GM12878 (cell line): ENCODE results near the gene CENPH. TPM values are rescaled to one million over a fixed set of nuclear protein-coding genes. Genes with fewer than 3 reads are reported as not detected.

Experiments used
- ATAC-seq: fragments of 200-7000 bp; cut with Tn5 transposase; 3 replicates; pipeline ENCODE4 v1.9.1; 2020; ENCODE audit warnings: mild to moderate bottlenecking, moderate library complexity
- BruUV-seq: library from RNA; stranded (reverse); fragments of 400-500 nt; replicated peaks from 2 replicates; lab custom pipeline; 2021; lab: Mats Ljungman, UMichigan
- CTCF ChIA-PET: fragments of 300-600 bp; sonication (Branson Sonifier 250); formaldehyde crosslinking; extraction: SDS; loops from one replicate; lab custom pipeline; 2021; ENCODE audit warnings: inconsistent platforms; lab: Yijun Ruan, JAX
- POLR2A ChIA-PET: fragments of 350-600 bp; formaldehyde crosslinking; extraction: SDS; loops from one replicate; lab custom pipeline; 2021; ENCODE audit warnings: inconsistent platforms; lab: Charles Lee
- RAD21 ChIA-PET: fragments of 300-600 bp; sonication (Branson Sonifier 250); formaldehyde crosslinking; loops from one replicate; lab custom pipeline; 2023; ENCODE audit warnings: antibody characterized with exemption; ENCODE audit not compliant: unreplicated experiment; lab: Charles Lee
- SMC1A ChIA-PET: fragments of 300-600 bp; sonication (Branson Sonifier 250); formaldehyde crosslinking; loops from one replicate; lab custom pipeline; 2023; ENCODE audit not compliant: unreplicated experiment, uncharacterized antibody; lab: Charles Lee
- DNase-seq: peaks from one replicate; pipeline ENCODE4 v3.0.0-alpha.2; 2011; ENCODE audit warnings: low read depth, low spot score
- FAIRE-seq: peaks from 3 replicates; lab custom pipeline; 2011; peaks lifted over from hg19 to GRCh38; lab: Jason Lieb, UNC
- H2AFZ ChIP-seq: 2 replicates; pipeline ENCODE4 v1.6.0; 2011; ENCODE audit warnings: low read depth, low read length, control low read depth; ENCODE audit not compliant: control insufficient read depth
- H3K27ac ChIP-seq: 2 replicates; pipeline ENCODE4 v1.5.1; 2011; ENCODE audit warnings: control low read depth; ENCODE audit not compliant: control insufficient read depth, insufficient read depth
- H3K27me3 ChIP-seq, 2 experiments: replicated peaks in 1 of 2; 2 replicates each; pipeline versions ENCODE4 v1.6.0 to v1.6.1; 2011; ENCODE audit warnings: low read length in 1 of 2; ENCODE audit not compliant: control insufficient read depth in 2 of 2, insufficient read depth in 2 of 2
- H3K36me3 ChIP-seq, 2 experiments: 2 replicates each; pipeline ENCODE4 v1.5.1; 2011; ENCODE audit warnings: low read length in 1 of 2; ENCODE audit not compliant: control insufficient read depth in 2 of 2, insufficient read depth in 2 of 2
- H3K4me1 ChIP-seq: 2 replicates; pipeline ENCODE4 v1.6.1; 2011; ENCODE audit warnings: mild to moderate bottlenecking, low read length, moderate library complexity, mixed read lengths; ENCODE audit not compliant: control insufficient read depth, insufficient read depth
- H3K4me2 ChIP-seq: 2 replicates; pipeline ENCODE4 v1.6.0; 2011; ENCODE audit warnings: control low read depth; ENCODE audit not compliant: control insufficient read depth, insufficient read depth
- H3K4me3 ChIP-seq: fragments of 200-600 bp; sonication (generic); 2 replicates; pipeline ENCODE4 v1.5.1; 2016
- H3K79me2 ChIP-seq: 2 replicates; pipeline ENCODE4 v1.6.0; 2011; ENCODE audit warnings: low read length; ENCODE audit not compliant: control insufficient read depth, insufficient read depth
- H3K9ac ChIP-seq: 2 replicates; pipeline ENCODE4 v1.8.0; 2011; ENCODE audit warnings: low read length, control low read depth, mixed read lengths; ENCODE audit not compliant: control insufficient read depth, insufficient read depth
- H3K9me3 ChIP-seq: replicated peaks from 3 replicates; pipeline ENCODE4 v1.5.1; 2011; ENCODE audit warnings: mild to moderate bottlenecking, low read length; ENCODE audit not compliant: control insufficient read depth, insufficient read depth
- H4K20me1 ChIP-seq: 2 replicates; pipeline ENCODE4 v1.6.0; 2011; ENCODE audit not compliant: control insufficient read depth, insufficient read depth
- ATF7 ChIP-seq: fragments of 450-650 bp; IDR thresholded peaks from 2 replicates; pipeline ENCODE4 v1.6.1; 2016; ENCODE audit warnings: low read depth, mild to moderate bottlenecking
- BCL3 ChIP-seq: IDR thresholded peaks from 2 replicates; pipeline ENCODE4 v1.6.1; 2011; ENCODE audit warnings: borderline replicate concordance, low read depth, mild to moderate bottlenecking, moderate library complexity, low read length; ENCODE audit not compliant: insufficient read depth, poor library complexity, severe bottlenecking
- BRCA1 ChIP-seq: IDR thresholded peaks from 2 replicates; pipeline ENCODE4 v1.6.1; 2011; ENCODE audit warnings: low read depth, low read length, improper control_type of control experiment
- CREM ChIP-seq: IDR thresholded peaks from 2 replicates; pipeline ENCODE4 v1.6.1; 2014; ENCODE audit warnings: antibody characterized with exemption, low read depth
- ETV6 ChIP-seq, 2 experiments: fragments of 450-650 bp in 1 of 2; IDR thresholded peaks in 1 of 2; conservative IDR thresholded peaks in 1 of 2; 2 replicates each; pipeline ENCODE4 v1.6.1; 2014; ENCODE audit warnings: antibody characterized with exemption in 1 of 2, borderline replicate concordance in 1 of 2, low read depth in 1 of 2, mild to moderate bottlenecking in 1 of 2, moderate library complexity in 1 of 2
- HCFC1 ChIP-seq: fragments of 150-350 bp; IDR thresholded peaks from 2 replicates; pipeline ENCODE4 v1.6.1; 2014; ENCODE audit warnings: low read length
- JUND ChIP-seq: IDR thresholded peaks from 2 replicates; pipeline ENCODE4 v1.6.1; 2012; ENCODE audit warnings: low read depth, mild to moderate bottlenecking, low read length, improper control_type of control experiment, moderate library complexity
- MAX ChIP-seq: IDR thresholded peaks from 2 replicates; pipeline ENCODE4 v1.6.1; 2012; ENCODE audit warnings: low read depth, low read length, improper control_type of control experiment
- PKNOX1 ChIP-seq: fragments of 450-650 bp; IDR thresholded peaks from 2 replicates; pipeline ENCODE4 v1.6.1; 2016; ENCODE audit warnings: mild to moderate bottlenecking
- PRDM15 ChIP-seq: fragments of 450-650 bp; formaldehyde crosslinking; IDR thresholded peaks from 2 replicates; pipeline ENCODE4 v1.4.0; 2020; ENCODE audit warnings: mild to moderate bottlenecking, moderate library complexity
- SREBF2 ChIP-seq: IDR thresholded peaks from 2 replicates; pipeline ENCODE4 v1.6.1; 2012; ENCODE audit warnings: mild to moderate bottlenecking, low read length
- YBX1 ChIP-seq: fragments of 450-650 bp; IDR thresholded peaks from 2 replicates; pipeline ENCODE4 v1.6.1; 2016; ENCODE audit warnings: antibody characterized with exemption
- ZBTB11 ChIP-seq: fragments of 450-650 bp; formaldehyde crosslinking; IDR thresholded peaks from 2 replicates; pipeline ENCODE4 v1.5.0; 2022; ENCODE audit warnings: mild to moderate bottlenecking, missing genetic modification characterization
- ZNF217 ChIP-seq: fragments of 450-650 bp; IDR thresholded peaks from 2 replicates; pipeline ENCODE4 v1.6.1; 2017; ENCODE audit warnings: antibody characterized with exemption, mild to moderate bottlenecking
- WGBS: methylation state at CpG from one replicate; pipeline ENCODE4 v1.1.6; 2016; ENCODE audit warnings: low lambda C conversion rate; ENCODE audit not compliant: insufficient replicate concordance, insufficient coverage; ENCODE audit errors: missing lambda C conversion rate; 5-methylcytosine and 5-hydroxymethylcytosine counted together
- in situ Hi-C: fragments of 300-500 bp; cut with MboI; formaldehyde crosslinking; loops from 9 replicates; pipeline ENCODE4 v1.14.3; 2018; ENCODE audit warnings: mixed read lengths
- intact Hi-C: fragments of 100-400 bp; cut with micrococcal nuclease; formaldehyde crosslinking; loops from one replicate; pipeline ENCODE4 v1.14.2; 2022; ENCODE audit not compliant: unreplicated experiment
- polyA plus RNA-seq, 11 experiments: library from polyadenylated mRNA; depleted of rRNA in 4 of 11; unstranded in 6 of 11; stranded (reverse) in 5 of 11; fragments of >200 nt; fragmentation: Nextera tagmentation in 4 of 11; fragmentation: Illumina TruSeq in 1 of 11; extraction: Ambion mirVana in 4 of 11; extraction: Trizol in 1 of 11; gene quantifications; 1 replicate in 1 of 11; 2 replicates in 10 of 11; pipeline versions ENCODE4 v1.2.1 to v1.2.3, GENCODE V29; 2011 to 2016; ENCODE audit warnings: inconsistent platforms in 2 of 11, missing spikeins in 2 of 11, low read depth in 1 of 11
- total RNA-seq, 4 experiments: library from RNA; depleted of rRNA in 3 of 4; stranded (reverse); fragments of >200 nt in 3 of 4; fragmentation: Illumina TruSeq in 1 of 4; extraction: Trizol in 1 of 4; gene quantifications; 2 replicates each; pipeline versions ENCODE4 v1.2.1 to v1.2.3, GENCODE V29; 2013 to 2021

Gene CENPH
- total and polyA plus RNA-seq, 10 of the 15 experiments (the other 5 are each of a cell fraction or from before 2014, with no cell fraction given), result 7.3 to 65.6 (median 45.9) TPM

- H3K9me3 ChIP-seq, result no peaks in the 10 kb centered on the region
- SMC1A ChIA-PET, result no interaction called here
- in situ Hi-C loops, result no loop called here
- ATAC-seq (no peak), DNase-seq (no peak), FAIRE-seq (peak; percentile 49)
- RAD21 ChIA-PET, result interaction anchor here (0.7 kb wide), 1 partner anchor 137 kb away, joined by 3 read pairs; no protein-coding TSS in a partner anchor
- H3K79me2 ChIP-seq, result no peaks in the 10 kb centered on the region
- no peak overlapping the region for H3K27ac ChIP-seq
- intact Hi-C loops, result no loop called here
- no peak overlapping the region for H2AFZ ChIP-seq
- H4K20me1 ChIP-seq, result no peaks in the 10 kb centered on the region
- no TSS peak for BruUV-seq
- CTCF ChIA-PET, result interaction anchor here (1.3 kb wide), 1 partner anchor 9 kb away, joined by 3 read pairs; no protein-coding TSS in a partner anchor
- 92% methylated on average over 1 of the region's 1 CpG for WGBS
- H3K36me3 ChIP-seq, result peaks cover 0 to 12% of the 10 kb centered on the region in 2 experiments
- no peak overlapping the region for H3K9ac ChIP-seq
- H3K4me2 ChIP-seq, result no peak overlapping the region
- no peaks in the 10 kb centered on the region for H3K4me1 ChIP-seq
- no peaks in the 10 kb centered on the region for H3K27me3 ChIP-seq
- no peak overlapping the region for H3K4me3 ChIP-seq
- POLR2A ChIA-PET, result no interaction called here
- TF ChIP-seq PKNOX1 (no peak), ZNF217 (no peak), ATF7 (no peak), MAX (no peak), ZBTB11 (CRISPR knock-in tag) (no peak), PRDM15 (no peak), HCFC1 (no peak), CREM (no peak), SREBF2 (no peak), JUND (no peak), BRCA1 (no peak), BCL3 (no peak), ETV6 (conservative IDR thresholded peaks at IDR 0.05 in 1 of 2, IDR thresholded peaks at IDR 0.05 in 1 of 2; ENCODE audit: borderline replicate concordance in 1 of 2, low read depth in 1 of 2) (no peak), YBX1 (no peak)
Measured at GRCh38 chr5:69257577-69257976, 68.2 kb downstream of the CENPH start.
